ENCODE measurements around the gene HS6ST2. TPM values are rescaled to one million over a fixed set of nuclear protein-coding genes. Genes with fewer than 3 reads are reported as not detected.
"Not testable (repeated sequence)": the region's sequence is repeated elsewhere in the genome, so short reads cannot be mapped to it uniquely, and the experiment has no call there.

The HS6ST2 gene
- total RNA-seq, result under 1 TPM; 0.12 to 0.19 TPM

DNA sequence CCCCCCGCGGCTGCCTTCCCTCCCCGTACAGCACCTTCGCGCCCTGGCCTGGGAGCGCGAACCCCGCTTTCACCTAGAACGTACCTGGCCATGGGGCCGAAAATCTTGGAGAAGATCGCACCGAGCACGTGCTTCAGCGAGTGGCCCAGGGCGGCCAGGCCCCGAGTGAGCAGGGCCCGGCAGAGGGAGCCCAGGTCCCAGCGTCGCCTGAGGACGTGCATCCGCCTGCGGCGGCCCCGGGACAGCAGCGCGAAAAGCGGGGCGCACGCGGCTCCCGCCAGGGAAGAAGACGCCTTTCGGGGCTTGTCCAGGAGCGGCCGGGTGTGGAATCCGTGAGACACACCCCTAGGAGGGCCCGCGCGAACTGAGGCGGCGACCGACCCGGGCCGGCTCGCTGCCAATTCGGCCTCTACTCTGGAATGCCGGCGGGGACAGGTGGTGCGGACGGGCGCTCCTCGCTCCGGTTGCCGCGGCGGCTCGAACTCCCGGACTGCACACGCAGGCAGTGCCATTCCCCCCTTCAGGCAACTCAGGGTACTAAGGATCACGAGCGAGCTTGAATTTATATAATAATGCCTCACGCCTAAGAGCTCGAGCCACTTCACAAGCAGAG is at the start of gene HS6ST2:
Gene HS6ST2, minus strand, starts transcription at position 539 of the 613 bp plus-strand sequence.
- H3K36me3 Mint-ChIP-seq (ENCODE audit: insufficient read depth in 2 of 2), result peaks cover 0 to 2% of the 10 kb centered on the region in 2 donors
- ATAC-seq (replicated peaks in 1 of 2) (peak; percentile 57 to 70), DNase-seq (peak in 1 of 2 donors; percentile 15)
- no peaks in the 10 kb centered on the region for H3K9me3 Mint-ChIP-seq
- peaks cover 69% of the 10 kb centered on the region for H3K27me3 Mint-ChIP-seq (ENCODE audit: low read depth)
- no peak within 1 kb of the TSS for H3K27ac Mint-ChIP-seq
- H3K4me1 Mint-ChIP-seq (ENCODE audit: low read depth), result no peaks in the 10 kb centered on the region
- peak within 1 kb of the TSS; percentile 64 to 81 for H3K4me3 Mint-ChIP-seq

- Mint-ChIP-seq H3K27me3 (ENCODE audit: low read depth) (peaks cover 18% of the 10 kb centered on the region), H3K9me3 (no peaks in the 10 kb centered on the region), H3K4me1 (ENCODE audit: low read depth) (no peaks in the 10 kb centered on the region), H3K4me3 (no peak overlapping the region), H3K27ac (no peak overlapping the region), H3K36me3 (ENCODE audit: insufficient read depth in 2 of 2) (peaks cover 0 to 3% of the 10 kb centered on the region in 2 donors)
- DNase-seq, result no peak
- no peak for ATAC-seq (replicated peaks in 1 of 2)
Observed at GRCh38 chrX:133007458-133007857, 49.0 kb upstream of the HS6ST2 start.

DNA sequence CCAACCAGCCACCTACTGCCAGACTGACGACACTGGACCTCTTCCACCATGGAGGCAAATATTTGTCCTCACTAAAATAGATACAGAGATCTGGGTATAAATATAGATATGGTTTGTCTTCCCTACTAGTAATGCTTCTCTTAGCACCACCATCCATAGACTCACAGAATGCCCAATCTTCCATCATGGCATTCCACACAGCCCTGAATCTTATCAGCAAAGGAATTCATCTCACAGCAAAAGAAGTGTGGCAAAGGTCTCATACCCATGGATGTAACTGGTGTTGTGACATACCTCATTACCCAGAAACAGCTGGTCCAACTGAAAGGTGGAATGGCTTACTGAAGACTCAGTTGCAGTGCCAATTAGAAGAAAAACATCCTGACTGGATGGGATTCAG is 47.2 kb upstream of the HS6ST2 start:
- H3K27ac Mint-ChIP-seq, result no peak overlapping the region
- H3K4me3 Mint-ChIP-seq, result no peak overlapping the region
- H3K4me1 Mint-ChIP-seq (ENCODE audit: low read depth), result no peaks in the 10 kb centered on the region
- ATAC-seq (replicated peaks in 1 of 2), result no peak
- no peaks in the 10 kb centered on the region for H3K9me3 Mint-ChIP-seq
- no peak for DNase-seq
- peaks cover 32% of the 10 kb centered on the region for H3K27me3 Mint-ChIP-seq (ENCODE audit: low read depth)
- no peaks in the 10 kb centered on the region for H3K36me3 Mint-ChIP-seq (ENCODE audit: insufficient read depth in 2 of 2)

DNA sequence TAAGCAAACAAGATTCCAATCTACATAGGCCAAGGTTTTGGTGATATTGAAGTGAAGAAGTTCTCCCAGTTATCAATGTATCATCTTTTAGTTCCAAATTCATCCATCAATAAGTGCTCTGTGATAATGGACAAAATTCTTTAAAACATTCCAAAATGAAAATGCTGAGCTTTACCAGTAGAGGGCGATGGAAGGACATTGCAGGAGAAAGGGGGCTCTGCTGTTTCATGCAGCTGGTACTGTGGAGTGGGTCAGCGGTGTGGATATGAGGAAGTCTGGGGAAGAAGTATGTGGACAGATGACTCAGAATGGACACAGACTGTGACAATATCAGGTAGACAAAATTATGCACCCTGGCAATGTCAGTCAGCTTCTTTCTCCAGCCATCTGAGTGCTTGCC is 46.6 kb upstream of the HS6ST2 start:
- Mint-ChIP-seq H3K27ac (no peak overlapping the region), H3K4me3 (no peak overlapping the region), H3K4me1 (ENCODE audit: low read depth) (no peaks in the 10 kb centered on the region), H3K27me3 (ENCODE audit: low read depth) (peaks cover 33% of the 10 kb centered on the region), H3K36me3 (ENCODE audit: insufficient read depth in 2 of 2) (no peaks in the 10 kb centered on the region), H3K9me3 (no peaks in the 10 kb centered on the region)
- DNase-seq (no peak), ATAC-seq (replicated peaks in 1 of 2) (no peak)

DNA sequence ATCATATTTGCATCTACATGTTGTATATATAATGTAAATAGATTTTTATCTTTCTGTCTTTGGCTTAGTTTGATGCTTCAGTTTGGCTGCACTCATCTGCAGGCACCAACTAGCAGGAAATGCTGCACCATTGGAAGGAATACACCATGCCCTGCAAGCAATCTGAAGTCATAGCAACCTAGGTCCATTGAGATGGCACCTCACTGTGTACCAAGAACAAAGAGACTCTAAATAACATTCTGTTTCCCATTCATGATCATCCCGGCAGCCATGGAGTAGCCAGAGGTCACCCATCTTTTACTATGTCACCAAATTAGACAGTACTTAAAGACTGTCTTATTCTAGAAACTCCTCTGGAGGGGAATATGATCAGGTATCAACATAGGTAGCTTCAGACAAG is 40.8 kb upstream of the HS6ST2 start:
- no peak for ATAC-seq (replicated peaks in 1 of 2)

GRCh38 chrX:132990835-132991234 is 32.4 kb upstream of the HS6ST2 start:
- Mint-ChIP-seq H3K4me3 (no peak overlapping the region), H3K27me3 (ENCODE audit: low read depth) (peaks cover 17% of the 10 kb centered on the region), H3K4me1 (ENCODE audit: low read depth) (no peaks in the 10 kb centered on the region), H3K9me3 (no peaks in the 10 kb centered on the region), H3K36me3 (ENCODE audit: insufficient read depth in 2 of 2) (no peaks in the 10 kb centered on the region), H3K27ac (no peak overlapping the region)
- DNase-seq (no peak), ATAC-seq (replicated peaks in 1 of 2) (no peak)

More for the DNA sequence above, 40.8 kb upstream of the HS6ST2 start:
- no peaks in the 10 kb centered on the region for H3K4me1 Mint-ChIP-seq (ENCODE audit: low read depth)
- H3K27me3 Mint-ChIP-seq (ENCODE audit: low read depth), result peaks cover 45% of the 10 kb centered on the region
- H3K36me3 Mint-ChIP-seq (ENCODE audit: insufficient read depth in 2 of 2), result no peaks in the 10 kb centered on the region
- H3K27ac Mint-ChIP-seq, result no peak overlapping the region
- H3K4me3 Mint-ChIP-seq, result no peak overlapping the region
- DNase-seq, result no peak
- H3K9me3 Mint-ChIP-seq, result no peaks in the 10 kb centered on the region

DNA sequence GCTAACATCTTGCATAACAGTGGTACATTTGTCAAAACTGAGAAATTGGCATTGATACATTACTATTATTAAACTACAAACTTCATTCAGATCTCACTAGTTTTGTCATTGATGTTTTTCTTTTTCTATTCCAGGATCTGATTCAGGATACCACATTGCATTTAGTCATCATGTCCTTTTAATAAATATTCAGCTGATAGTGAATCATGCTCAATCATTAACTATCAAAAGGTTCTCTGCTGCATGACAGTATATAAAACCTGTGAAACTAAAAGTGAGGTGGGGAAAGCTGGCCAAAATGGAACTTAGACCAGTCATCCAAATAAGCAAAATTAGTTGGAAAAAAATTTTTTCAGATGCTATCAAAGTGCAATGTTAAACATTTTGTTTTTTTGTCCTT is 28.1 kb upstream of the HS6ST2 start:
- Mint-ChIP-seq H3K4me3 (no peak overlapping the region), H3K4me1 (ENCODE audit: low read depth) (no peaks in the 10 kb centered on the region), H3K27me3 (ENCODE audit: low read depth) (peaks cover 36% of the 10 kb centered on the region), H3K9me3 (no peaks in the 10 kb centered on the region), H3K36me3 (ENCODE audit: insufficient read depth in 2 of 2) (no peaks in the 10 kb centered on the region), H3K27ac (no peak overlapping the region)
- DNase-seq, result no peak
- ATAC-seq (replicated peaks in 1 of 2), result no peak

DNA sequence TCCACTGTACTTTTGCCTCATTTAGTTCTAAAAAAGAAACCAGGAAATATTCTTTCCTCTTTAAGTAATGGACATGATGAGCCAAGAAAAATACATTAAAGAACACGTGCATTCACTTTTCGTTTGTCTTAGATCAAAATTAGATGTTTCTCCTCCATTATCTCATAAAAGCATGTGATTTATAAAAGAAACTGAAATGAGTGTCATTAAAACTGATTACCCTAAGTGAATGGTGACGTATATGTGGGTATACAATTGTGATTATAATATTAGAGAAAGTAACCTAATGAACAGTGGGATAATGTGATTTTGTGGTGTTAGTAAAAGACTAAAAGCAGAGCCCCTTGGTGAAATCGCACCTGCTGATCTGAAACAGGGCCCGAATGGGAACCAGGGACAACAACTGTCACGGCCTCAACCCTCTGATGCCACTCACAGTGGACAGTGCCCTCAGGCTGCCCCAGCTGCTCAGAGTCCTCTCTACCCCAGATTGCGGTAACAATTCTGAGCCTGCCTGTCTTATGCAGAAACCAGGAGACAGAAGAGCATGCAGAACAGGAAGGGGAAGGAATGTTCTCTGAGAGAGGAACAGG is 25.7 kb upstream of the HS6ST2 start:
- Mint-ChIP-seq H3K4me3 (no peak overlapping the region), H3K27ac (no peak overlapping the region), H3K36me3 (ENCODE audit: insufficient read depth in 2 of 2) (no peaks in the 10 kb centered on the region), H3K9me3 (no peaks in the 10 kb centered on the region), H3K4me1 (ENCODE audit: low read depth) (no peaks in the 10 kb centered on the region), H3K27me3 (ENCODE audit: low read depth) (peaks cover 44% of the 10 kb centered on the region)
- DNase-seq (no peak), ATAC-seq (replicated peaks in 1 of 2) (no peak)

GRCh38 chrX:132983496-132983895 is 25.1 kb upstream of the HS6ST2 start:
- Mint-ChIP-seq H3K27me3 (ENCODE audit: low read depth) (peaks cover 47% of the 10 kb centered on the region), H3K4me1 (ENCODE audit: low read depth) (no peaks in the 10 kb centered on the region), H3K9me3 (no peaks in the 10 kb centered on the region), H3K27ac (no peak overlapping the region), H3K4me3 (no peak overlapping the region), H3K36me3 (ENCODE audit: insufficient read depth in 2 of 2) (no peaks in the 10 kb centered on the region)
- DNase-seq (no peak), ATAC-seq (replicated peaks in 1 of 2) (no peak)

DNA sequence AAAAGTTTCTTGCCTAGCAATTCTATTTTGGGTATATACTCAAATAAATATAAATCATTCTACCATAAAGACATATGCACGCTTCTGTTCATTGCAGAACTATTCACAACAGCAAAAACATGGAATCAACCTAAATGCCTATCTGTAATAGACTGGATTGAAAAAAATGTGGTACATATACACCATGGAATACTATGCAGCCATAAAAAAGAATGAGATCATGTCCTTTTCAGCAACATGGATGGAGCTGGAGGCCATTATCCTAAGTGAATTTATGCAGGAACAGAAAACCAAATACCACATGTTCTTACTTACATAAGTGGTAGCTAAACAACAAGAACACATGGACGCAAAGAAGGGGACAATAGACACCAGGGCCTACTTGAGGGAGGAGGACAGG is 21.6 kb upstream of the HS6ST2 start:
- not testable (repeated sequence) for H3K4me1 Mint-ChIP-seq (ENCODE audit: low read depth); H3K27ac Mint-ChIP-seq; H3K36me3 Mint-ChIP-seq (ENCODE audit: insufficient read depth in 2 of 2); ATAC-seq (replicated peaks in 1 of 2); DNase-seq; H3K9me3 Mint-ChIP-seq; H3K4me3 Mint-ChIP-seq
- H3K27me3 Mint-ChIP-seq (ENCODE audit: low read depth), result peaks cover 56% of the 10 kb centered on the region

- H3K27ac Mint-ChIP-seq, result no peak overlapping the region
- H3K36me3 Mint-ChIP-seq (ENCODE audit: insufficient read depth in 2 of 2), result no peaks in the 10 kb centered on the region
- DNase-seq (no peak), ATAC-seq (replicated peaks in 1 of 2) (no peak)
- H3K4me3 Mint-ChIP-seq, result no peak overlapping the region
- H3K9me3 Mint-ChIP-seq, result no peaks in the 10 kb centered on the region
- no peaks in the 10 kb centered on the region for H3K4me1 Mint-ChIP-seq (ENCODE audit: low read depth)
- peaks cover 72% of the 10 kb centered on the region for H3K27me3 Mint-ChIP-seq (ENCODE audit: low read depth)
Observed at GRCh38 chrX:132968296-132968949, 10.0 kb upstream of the HS6ST2 start.

GRCh38 chrX:132967049-132967448 is 8.6 kb upstream of the HS6ST2 start:
- Mint-ChIP-seq H3K27ac (no peak overlapping the region), H3K4me3 (no peak overlapping the region), H3K36me3 (ENCODE audit: insufficient read depth in 2 of 2) (no peaks in the 10 kb centered on the region), H3K27me3 (ENCODE audit: low read depth) (peaks cover 68% of the 10 kb centered on the region), H3K9me3 (no peaks in the 10 kb centered on the region), H3K4me1 (ENCODE audit: low read depth) (no peaks in the 10 kb centered on the region)
- ATAC-seq (replicated peaks in 1 of 2) (no peak), DNase-seq (no peak)

- no peaks in the 10 kb centered on the region for H3K36me3 Mint-ChIP-seq (ENCODE audit: insufficient read depth in 2 of 2)
- no peaks in the 10 kb centered on the region for H3K4me1 Mint-ChIP-seq (ENCODE audit: low read depth)
- no peaks in the 10 kb centered on the region for H3K9me3 Mint-ChIP-seq
- peaks cover 78% of the 10 kb centered on the region for H3K27me3 Mint-ChIP-seq (ENCODE audit: low read depth)
- DNase-seq (no peak), ATAC-seq (replicated peaks in 1 of 2) (no peak)
- H3K4me3 Mint-ChIP-seq, result no peak overlapping the region
- H3K27ac Mint-ChIP-seq, result no peak overlapping the region
Observed at GRCh38 chrX:132965461-132965860, 7.0 kb upstream of the HS6ST2 start.
